8988T (cell line): Measurements from ENCODE around the gene OSBPL5.

Experiments
- DNase-seq: peaks from one replicate; pipeline ENCODE4 v3.0.0; 2011

Gene OSBPL5

GRCh38 chr11:3162410-3163240, 2.5 kb downstream of the OSBPL5 start:
- DNase-seq: peak; percentile 9

GRCh38 chr11:3161720-3162409, 3.2 kb downstream of the OSBPL5 start:
- DNase-seq: peak; percentile 18

- DNase-seq: peak; percentile 7
These were observed 3.8 kb downstream of the OSBPL5 start for GRCh38 chr11:3161309-3161708.

GRCh38 chr11:3160252-3161031, 4.7 kb downstream of the OSBPL5 start:
- peak; percentile 85 for DNase-seq

- DNase-seq: peak; percentile 12
These were observed 5.6 kb downstream of the OSBPL5 start for GRCh38 chr11:3159296-3160190.

GRCh38 chr11:3158821-3159220, 6.3 kb downstream of the OSBPL5 start:
- DNase-seq: peak; percentile 14

- DNase-seq: peak; percentile 1
These were observed 6.9 kb downstream of the OSBPL5 start for GRCh38 chr11:3158131-3158591.

- DNase-seq: peak; percentile 16
These were observed 7.6 kb downstream of the OSBPL5 start for GRCh38 chr11:3157381-3158130.

- peak; percentile 4 for DNase-seq
These were observed 8.3 kb downstream of the OSBPL5 start for GRCh38 chr11:3156661-3157311.

GRCh38 chr11:3156282-3156660, 8.8 kb downstream of the OSBPL5 start:
- no peak for DNase-seq

GRCh38 chr11:3155691-3156258, 9.3 kb downstream of the OSBPL5 start:
- DNase-seq: peak; percentile 5

- peak; percentile 7 for DNase-seq
These were observed 9.9 kb downstream of the OSBPL5 start for GRCh38 chr11:3155216-3155615.

GRCh38 chr11:3154001-3154599, 11.0 kb downstream of the OSBPL5 start:
- DNase-seq: no peak

- DNase-seq: no peak
These were observed 11.7 kb downstream of the OSBPL5 start for GRCh38 chr11:3153291-3153861.

- no peak for DNase-seq
These were observed 12.5 kb downstream of the OSBPL5 start for GRCh38 chr11:3152471-3153110.

- DNase-seq: no peak
These were observed 14.4 kb downstream of the OSBPL5 start for GRCh38 chr11:3150726-3151125.

GRCh38 chr11:3149852-3150188, 15.3 kb downstream of the OSBPL5 start:
- DNase-seq: no peak

- DNase-seq: no peak
These were observed 15.9 kb downstream of the OSBPL5 start for GRCh38 chr11:3148990-3149851.
